Esophagus squamous epithelium (tissue), 5 donors: ENCODE results near the gene FAM200A. TPM values are rescaled to one million over a fixed set of nuclear protein-coding genes. Genes with fewer than 3 reads are reported as not detected.

Experiments used
- DNase-seq: peaks from one replicate; lab custom pipeline; 2025; lab: John Stamatoyannopoulos, UW
- H3K27ac ChIP-seq, 4 donors: fragments of 200-600 bp; sonication (generic); one replicate each; pipeline ENCODE4 v1.5.1; 2016 to 2019; ENCODE audit warnings: mild to moderate bottlenecking in 1 of 4
- H3K27me3 ChIP-seq, 4 donors: fragments of 200-600 bp; sonication (generic); 1 replicate in 3 of 4; 2 replicates in 1 of 4; pipeline versions ENCODE4 v1.5.1 to v1.6.0; 2017 to 2021; ENCODE audit warnings: antibody characterized with exemption in 1 of 4
- H3K36me3 ChIP-seq, 3 donors: fragments of 200-600 bp; sonication (generic); one replicate each; pipeline ENCODE4 v1.5.1; 2016 to 2019
- H3K4me1 ChIP-seq, 3 donors: fragments of 200-600 bp; sonication (generic); one replicate each; pipeline ENCODE4 v1.5.1; 2017 to 2019
- H3K4me3 ChIP-seq, 4 donors: fragments of 200-600 bp; sonication (generic); 1 replicate in 3 of 4; 2 replicates in 1 of 4; pipeline ENCODE4 v1.5.1; 2016 to 2019; ENCODE audit warnings: mild to moderate bottlenecking in 2 of 4, moderate library complexity in 1 of 4
- H3K9me3 ChIP-seq, 3 donors: fragments of 200-600 bp; sonication (generic); one replicate each; pipeline ENCODE4 v1.5.1; 2016 to 2019
- POLR2A ChIP-seq, 4 donors: fragments of 450-650 bp; IDR thresholded peaks; one replicate each; pipeline ENCODE4 v1.6.1; 2017; ENCODE audit warnings: antibody characterized with exemption in 4 of 4, mild to moderate bottlenecking in 4 of 4, moderate library complexity in 3 of 4
- WGBS, 2 donors: methylation state at CpG; one replicate each; pipeline ENCODE4 v1.1.5; 2018; 5-methylcytosine and 5-hydroxymethylcytosine counted together
- intact Hi-C: fragments of 100-400 bp; cut with DNase I; formaldehyde crosslinking; loops from one replicate; pipeline ENCODE4 v1.15.0; 2022
- total RNA-seq, 4 donors: library from RNA; depleted of rRNA; stranded (reverse); fragments of >200 nt; gene quantifications; one replicate each; pipeline ENCODE4 v1.1.0, GENCODE V29; 2016
- TF ChIP-seq, protein P1 (sequence below), 6 experiments: fragments of 450-650 bp in 4 of 6; fragments of 200-600 bp in 2 of 6; sonication (generic) in 2 of 6; IDR thresholded peaks; one replicate each; pipeline ENCODE4 v1.5.1; 2016 to 2019; ENCODE audit warnings: antibody characterized with exemption in 6 of 6, mild to moderate bottlenecking in 4 of 6, moderate library complexity in 4 of 6
- donor health status: DM: yes; HTN: yes; CAD: no.

Gene FAM200A
- total RNA-seq, 4 donors from 2014 or later, result 1.9 to 5.6 (median 5.1) TPM

GRCh38 chr7:99562832-99563231, 10.9 kb upstream of the FAM200A start:
- H3K9me3 ChIP-seq, result no peaks in the 10 kb centered on the region
- H3K27me3 ChIP-seq, result no peaks in the 10 kb centered on the region
- peak overlapping the region; percentile 83 to 99 (median 96) for H3K27ac ChIP-seq
- peak in 2 of 4 donors; percentile 12 to 38 for TF ChIP-seq POLR2A (IDR thresholded peaks at IDR 0.05)
- TF ChIP-seq, protein P1, sequence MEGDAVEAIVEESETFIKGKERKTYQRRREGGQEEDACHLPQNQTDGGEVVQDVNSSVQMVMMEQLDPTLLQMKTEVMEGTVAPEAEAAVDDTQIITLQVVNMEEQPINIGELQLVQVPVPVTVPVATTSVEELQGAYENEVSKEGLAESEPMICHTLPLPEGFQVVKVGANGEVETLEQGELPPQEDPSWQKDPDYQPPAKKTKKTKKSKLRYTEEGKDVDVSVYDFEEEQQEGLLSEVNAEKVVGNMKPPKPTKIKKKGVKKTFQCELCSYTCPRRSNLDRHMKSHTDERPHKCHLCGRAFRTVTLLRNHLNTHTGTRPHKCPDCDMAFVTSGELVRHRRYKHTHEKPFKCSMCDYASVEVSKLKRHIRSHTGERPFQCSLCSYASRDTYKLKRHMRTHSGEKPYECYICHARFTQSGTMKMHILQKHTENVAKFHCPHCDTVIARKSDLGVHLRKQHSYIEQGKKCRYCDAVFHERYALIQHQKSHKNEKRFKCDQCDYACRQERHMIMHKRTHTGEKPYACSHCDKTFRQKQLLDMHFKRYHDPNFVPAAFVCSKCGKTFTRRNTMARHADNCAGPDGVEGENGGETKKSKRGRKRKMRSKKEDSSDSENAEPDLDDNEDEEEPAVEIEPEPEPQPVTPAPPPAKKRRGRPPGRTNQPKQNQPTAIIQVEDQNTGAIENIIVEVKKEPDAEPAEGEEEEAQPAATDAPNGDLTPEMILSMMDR (IDR thresholded peaks at IDR 0.05), result no peak
- DNase-seq, result no peak
- peaks cover 5 to 79% (median 22%) of the 10 kb centered on the region in 3 donors for H3K36me3 ChIP-seq
- peaks cover 31 to 74% (median 39%) of the 10 kb centered on the region in 3 donors for H3K4me1 ChIP-seq
- intact Hi-C loops, result no loop called here
- 8 to 14% methylated on average over 2 of the region's 2 CpGs for WGBS, 2 donors
- H3K4me3 ChIP-seq, result peak overlapping the region in 2 of 4 donors; percentile 22 to 28

DNA sequence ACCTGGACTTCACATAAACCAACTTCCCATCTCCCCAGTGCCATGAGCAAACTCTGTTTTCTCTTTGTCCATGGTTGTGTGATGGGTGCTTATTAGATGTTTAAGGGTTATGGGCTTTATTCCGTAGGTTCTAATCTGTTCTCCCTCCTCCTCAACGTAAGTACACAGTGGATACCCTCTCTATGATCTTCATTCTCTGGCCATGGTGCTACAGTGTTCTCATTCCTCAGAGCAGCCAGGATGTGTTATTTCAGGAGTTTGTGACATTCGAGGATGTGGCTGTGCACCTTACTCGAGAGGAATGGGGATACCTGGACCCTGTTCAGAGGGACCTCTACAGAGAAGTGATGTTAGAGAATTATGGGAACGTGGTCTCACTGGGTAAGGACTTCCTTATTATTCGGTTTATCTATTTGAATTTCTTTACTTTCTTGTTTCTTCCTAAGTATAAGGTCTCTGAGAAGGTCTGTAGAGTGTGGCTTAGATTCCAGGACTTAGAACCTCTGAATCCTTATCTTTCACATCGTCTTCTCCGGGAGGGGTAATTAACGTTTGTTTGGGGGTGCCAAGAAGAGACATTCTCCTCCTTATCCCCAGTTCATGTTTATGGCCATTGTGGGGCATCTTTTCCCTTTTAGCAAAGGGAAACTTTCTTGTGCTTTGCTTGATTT, 10.3 kb upstream of the FAM200A start:
- Histone ChIP-seq H3K36me3 (peaks cover 5 to 73% (median 22%) of the 10 kb centered on the region in 3 donors), H3K9me3 (no peaks in the 10 kb centered on the region), H3K27ac (peak overlapping the region; percentile 83 to 99 (median 96)), H3K27me3 (no peaks in the 10 kb centered on the region), H3K4me1 (peaks cover 35 to 80% (median 42%) of the 10 kb centered on the region in 3 donors), H3K4me3 (peak overlapping the region in 2 of 4 donors; percentile 22 to 28)
- intact Hi-C loops, result no loop called here
- DNase-seq, result no peak
- 66 to 67% methylated on average over 9 of the region's 9 CpGs for WGBS, 2 donors
- TF ChIP-seq POLR2A (IDR thresholded peaks at IDR 0.05), result no peak
- TF ChIP-seq, protein P1 (IDR thresholded peaks at IDR 0.05), result no peak

DNA sequence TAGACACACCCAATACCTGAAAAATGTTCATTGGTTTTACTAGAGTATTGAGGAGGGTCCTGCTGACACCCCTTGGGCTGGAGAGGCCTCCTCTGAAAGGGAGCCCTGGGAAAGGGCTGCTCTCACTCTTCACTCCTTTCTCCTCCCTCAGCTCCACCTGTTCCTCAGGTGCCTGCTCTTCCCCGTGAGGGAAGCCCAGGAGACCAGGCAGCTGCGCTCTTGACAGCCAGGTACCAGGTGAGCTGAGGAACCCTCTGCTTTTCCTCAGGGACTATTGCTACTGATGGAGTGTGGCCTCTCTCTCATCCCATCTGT, 9.8 kb upstream of the FAM200A start:
- 71 to 86% methylated on average over 1 to 2 of the region's 2 CpGs for WGBS, 2 donors
- Histone ChIP-seq H3K4me3 (peak overlapping the region in 2 of 4 donors; percentile 14 to 28), H3K27me3 (no peaks in the 10 kb centered on the region), H3K27ac (peak overlapping the region; percentile 83 to 99 (median 96)), H3K4me1 (peaks cover 38 to 86% (median 46%) of the 10 kb centered on the region in 3 donors), H3K36me3 (peaks cover 5 to 70% (median 22%) of the 10 kb centered on the region in 3 donors), H3K9me3 (no peaks in the 10 kb centered on the region)
- TF ChIP-seq, protein P1 (IDR thresholded peaks at IDR 0.05), result no peak
- TF ChIP-seq POLR2A (IDR thresholded peaks at IDR 0.05), result no peak
- no peak for DNase-seq
- intact Hi-C loops, result no loop called here

- Histone ChIP-seq H3K27me3 (no peaks in the 10 kb centered on the region), H3K9me3 (no peaks in the 10 kb centered on the region), H3K36me3 (peaks cover 5 to 67% (median 22%) of the 10 kb centered on the region in 3 donors), H3K27ac (peak overlapping the region; percentile 83 to 99 (median 96)), H3K4me1 (peaks cover 38 to 86% (median 46%) of the 10 kb centered on the region in 3 donors), H3K4me3 (peak overlapping the region in 2 of 4 donors; percentile 76 to 91)
- intact Hi-C loops, result no loop called here
- TF ChIP-seq POLR2A (IDR thresholded peaks at IDR 0.05), result peak in 1 of 4 donors; percentile 30
- TF ChIP-seq, protein P1 (IDR thresholded peaks at IDR 0.05), result no peak
- 58 to 59% methylated on average over 7 of the region's 7 CpGs for WGBS, 2 donors
- no peak for DNase-seq
These were observed 9.2 kb upstream of the FAM200A start for GRCh38 chr7:99560834-99561736.
